SK-N-SH (cell line): ENCODE results near the gene TM9SF4. TPM values are rescaled to one million over a fixed set of nuclear protein-coding genes. Genes with fewer than 3 reads are reported as not detected.
"Not testable (repeated sequence)": the region's sequence is repeated elsewhere in the genome, so short reads cannot be mapped to it uniquely, and the experiment has no call there.

Source experiments
- CTCF ChIA-PET: fragments of 300-600, 350-600 bp; formaldehyde crosslinking; extraction: SDS; loops from one replicate; lab custom pipeline; 2021; lab: Yijun Ruan, JAX
- POLR2A ChIA-PET: fragments of 350-600 bp; sonication (Branson Sonifier 250); formaldehyde crosslinking; extraction: SDS; loops from one replicate; lab custom pipeline; 2020; ENCODE audit warnings: antibody characterized with exemption, inconsistent platforms; lab: Yijun Ruan, JAX
- DNase-seq: peaks from one replicate; pipeline ENCODE4 v3.0.0; 2012
- H2AFZ ChIP-seq: fragments of 200-600 bp; sonication (generic); 2 replicates; pipeline ENCODE4 v1.8.1; 2016; ENCODE audit warnings: antibody characterized with exemption, mild to moderate bottlenecking, low read depth
- H3F3A ChIP-seq: fragments of 200-600 bp; sonication (generic); replicated peaks from 2 replicates; pipeline ENCODE3; 2016; ENCODE audit warnings: antibody characterized with exemption, mild to moderate bottlenecking; ENCODE audit not compliant: insufficient read depth
- H3K27ac ChIP-seq, 2 experiments: fragments of 200-500 bp in 1 of 2; fragments of 200-600 bp in 1 of 2; sonication (Bioruptor generic) in 1 of 2; sonication (generic), shearing (Covaris generic) in 1 of 2; 2 replicates each; pipeline versions ENCODE4 v1.5.1 to v1.6.1; 2014 to 2016; ENCODE audit warnings: low read depth in 2 of 2, inconsistent platforms in 1 of 2, low read length in 1 of 2, mild to moderate bottlenecking in 1 of 2, mixed read lengths in 1 of 2
- H3K27me3 ChIP-seq: fragments of 200-600 bp; sonication (generic), shearing (Covaris generic); 2 replicates; pipeline ENCODE4 v1.6.1; 2016; ENCODE audit warnings: mixed run types; ENCODE audit not compliant: insufficient read depth
- H3K36me3 ChIP-seq, 2 experiments: fragments of 200-500 bp in 1 of 2; fragments of 200-600 bp in 1 of 2; sonication (Bioruptor generic) in 1 of 2; sonication (generic) in 1 of 2; replicated peaks in 1 of 2; 2 replicates each; pipeline versions ENCODE3 to v1.5.1; 2014 to 2016; ENCODE audit warnings: low read length in 1 of 2, mild to moderate bottlenecking in 1 of 2; ENCODE audit not compliant: insufficient read depth in 2 of 2, control insufficient read depth in 1 of 2
- H3K4me1 ChIP-seq, 2 experiments: fragments of 200-500 bp in 1 of 2; fragments of 200-600 bp in 1 of 2; sonication (Bioruptor generic) in 1 of 2; sonication (generic), shearing (Covaris generic) in 1 of 2; 2 replicates each; pipeline versions ENCODE4 v1.5.1 to v1.6.1; 2014 to 2016; ENCODE audit warnings: low read depth in 1 of 2, low read length in 1 of 2, mixed run types in 1 of 2; ENCODE audit not compliant: insufficient read depth in 2 of 2, control insufficient read depth in 1 of 2
- H3K4me2 ChIP-seq: fragments of 200-600 bp; sonication (generic), shearing (Covaris generic); 2 replicates; pipeline ENCODE4 v1.6.1; 2017; ENCODE audit warnings: mixed run types
- H3K4me3 ChIP-seq, 2 experiments: fragments of 200-500 bp in 1 of 2; fragments of 200-600 bp in 1 of 2; sonication (Bioruptor generic) in 1 of 2; sonication (generic), shearing (Covaris generic) in 1 of 2; 2 replicates each; pipeline versions ENCODE4 v1.5.1 to v1.8.1; 2014 to 2016; ENCODE audit warnings: low read depth in 2 of 2, inconsistent platforms in 1 of 2, low read length in 1 of 2, mild to moderate bottlenecking in 1 of 2, mixed read lengths in 1 of 2, moderate library complexity in 1 of 2
- H3K79me2 ChIP-seq: fragments of 200-600 bp; sonication (generic); 2 replicates; pipeline ENCODE4 v1.8.1; 2017; ENCODE audit warnings: mild to moderate bottlenecking; ENCODE audit not compliant: insufficient read depth
- H3K9ac ChIP-seq: fragments of 200-600 bp; sonication (generic); 2 replicates; pipeline ENCODE4 v1.6.1; 2017; ENCODE audit warnings: mixed run types
- H3K9me2 ChIP-seq: fragments of 200-600 bp; sonication (generic); 2 replicates; pipeline ENCODE4 v1.6.1; 2017; ENCODE audit warnings: mixed run types
- H3K9me3 ChIP-seq: fragments of 200-600 bp; sonication (generic); 2 replicates; pipeline ENCODE4 v1.6.1; 2017; ENCODE audit warnings: mixed run types, mild to moderate bottlenecking, moderate library complexity
- H4K20me1 ChIP-seq: fragments of 200-600 bp; sonication (generic); 2 replicates; pipeline ENCODE4 v1.6.1; 2017; ENCODE audit warnings: mild to moderate bottlenecking, mixed run types; ENCODE audit not compliant: insufficient read depth
- CHD2 ChIP-seq: fragments of 150-350 bp; IDR thresholded peaks from 2 replicates; pipeline ENCODE4 v1.6.1; 2018; ENCODE audit warnings: low read length; ENCODE audit not compliant: partially characterized antibody
- ELF1 ChIP-seq: IDR thresholded peaks from 2 replicates; pipeline ENCODE4 v1.4.0; 2012
- EP300 ChIP-seq, 2 experiments: IDR thresholded peaks; 2 replicates each; pipeline versions ENCODE4 v1.4.0 to v1.6.1; 2012; ENCODE audit warnings: borderline replicate concordance in 1 of 2, low read depth in 1 of 2, low read length in 1 of 2
- FOSL2 ChIP-seq: IDR thresholded peaks from 2 replicates; pipeline ENCODE4 v1.4.0; 2012; ENCODE audit warnings: low read depth, mild to moderate bottlenecking, moderate library complexity, borderline replicate concordance
- FOXJ3 ChIP-seq: sonication (generic); formaldehyde crosslinking; IDR thresholded peaks from 2 replicates; pipeline ENCODE4 v1.5.1; 2020; ENCODE audit warnings: mild to moderate bottlenecking, missing genetic modification reagents
- FOXM1 ChIP-seq: IDR thresholded peaks from 2 replicates; pipeline ENCODE4 v1.4.0; 2012; ENCODE audit warnings: low read depth, mild to moderate bottlenecking
- GABPA ChIP-seq: IDR thresholded peaks from 2 replicates; pipeline ENCODE4 v1.4.0; 2012; ENCODE audit warnings: low read depth, mild to moderate bottlenecking
- GATA2 ChIP-seq: sonication (generic); formaldehyde crosslinking; IDR thresholded peaks from 2 replicates; pipeline ENCODE4 v1.5.0; 2020; ENCODE audit warnings: mild to moderate bottlenecking, missing genetic modification reagents
- JUND ChIP-seq: IDR thresholded peaks from 2 replicates; pipeline ENCODE4 v1.4.0; 2012
- MEF2A ChIP-seq: IDR thresholded peaks from 2 replicates; pipeline ENCODE4 v1.4.0; 2012; ENCODE audit warnings: low read depth, borderline replicate concordance
- MXI1 ChIP-seq: IDR thresholded peaks from 2 replicates; pipeline ENCODE4 v1.6.1; 2012; ENCODE audit warnings: mild to moderate bottlenecking, low read depth, low read length, improper control_type of control experiment
- NFIC ChIP-seq: IDR thresholded peaks from 2 replicates; pipeline ENCODE4 v1.4.0; 2012; ENCODE audit warnings: borderline replicate concordance
- NRF1 ChIP-seq: IDR thresholded peaks from 2 replicates; pipeline ENCODE4 v1.6.1; 2012; ENCODE audit warnings: low read depth, mild to moderate bottlenecking, low read length
- POLR2AphosphoS5 ChIP-seq: IDR thresholded peaks from 2 replicates; pipeline ENCODE4 v1.6.1; 2012; ENCODE audit warnings: low read depth, low read length
- RXRA ChIP-seq: IDR thresholded peaks from 2 replicates; pipeline ENCODE4 v1.4.0; 2012; ENCODE audit warnings: low read depth, mild to moderate bottlenecking, borderline replicate concordance
- TAF1 ChIP-seq: IDR thresholded peaks from 2 replicates; pipeline ENCODE4 v1.6.1; 2012; ENCODE audit warnings: low read depth, mild to moderate bottlenecking, low read length, moderate library complexity, borderline replicate concordance
- TCF12 ChIP-seq: IDR thresholded peaks from 2 replicates; pipeline ENCODE4 v1.4.0; 2012
- USF1 ChIP-seq: IDR thresholded peaks from 2 replicates; pipeline ENCODE4 v1.4.0; 2012; ENCODE audit warnings: low read depth, borderline replicate concordance
- USF2 ChIP-seq: fragments of 150-350 bp; IDR thresholded peaks from 2 replicates; pipeline ENCODE4 v1.6.1; 2017; ENCODE audit warnings: antibody characterized with exemption, low read length, low read depth, borderline replicate concordance
- ZBTB33 ChIP-seq: IDR thresholded peaks from 2 replicates; pipeline ENCODE4 v1.4.0; 2012; ENCODE audit warnings: low read depth, borderline replicate concordance
- WGBS: methylation state at CpG from one replicate; pipeline ENCODE4 v1.1.6; 2017; ENCODE audit warnings: low lambda C conversion rate; 5-methylcytosine and 5-hydroxymethylcytosine counted together
- polyA plus RNA-seq, 3 experiments: library from polyadenylated mRNA; depleted of rRNA; stranded (reverse); fragments of >200 nt; gene quantifications; 2 replicates each; pipeline ENCODE4 v1.2.3, GENCODE V29; 2012

TM9SF4 gene
- polyA plus RNA-seq, 1 of the 3 experiments (the other 2 are of a cell fraction), result 61.0 TPM

GRCh38 chr20:32191873-32192272 lies 82.4 kb downstream of the TM9SF4 start (continued):
- TF ChIP-seq RXRA, result no peak

- Histone ChIP-seq H3K9me2 (no peaks in the 10 kb centered on the region), H3K9me3 (no peaks in the 10 kb centered on the region)
- CTCF ChIA-PET, result no interaction called here
- TF ChIP-seq USF1 (no peak), USF2 (no peak), TAF1 (no peak), POLR2AphosphoS5 (no peak), ZBTB33 (no peak), CHD2 (no peak), JUND (no peak), FOSL2 (no peak), MEF2A (no peak), NFIC (no peak), GATA2 (CRISPR knock-in tag) (no peak), FOXJ3 (no peak), EP300 (IDR thresholded peaks at IDR 0.05; ENCODE audit: borderline replicate concordance in 1 of 2, low read depth in 1 of 2, low read length in 1 of 2) (no peak), FOXM1 (no peak), MXI1 (no peak), ELF1 (no peak), NRF1 (no peak), GABPA (no peak), TCF12 (no peak)
- TF ChIP-seq, all 33 proteins: peak for 0
- Histone ChIP-seq H3K9ac (no peak overlapping the region), H3K36me3 (peaks cover 12 to 39% of the 10 kb centered on the region in 2 experiments), H3K27ac (no peak overlapping the region), H3K4me2 (no peak overlapping the region), H3K79me2 (no peaks in the 10 kb centered on the region), H2AFZ (no peak overlapping the region), H3K4me3 (no peak overlapping the region), H3F3A (peaks cover 22% of the 10 kb centered on the region), H4K20me1 (0 out of 2 replicates have a peak, but pooled peaks cover 1% of the 10 kb centered on the region), H3K27me3 (no peaks in the 10 kb centered on the region), H3K4me1 (peaks cover 0 to 23% of the 10 kb centered on the region in 2 experiments; a peak in 2 of 4 replicates)
- POLR2A ChIA-PET, result no interaction called here
- WGBS, result 94% methylated on average over 3 of the region's 3 CpGs
- DNase-seq, result no peak
Observed at GRCh38 chr20:32192698-32193097, 83.2 kb downstream of the TM9SF4 start.

GRCh38 chr20:32193336-32193735 lies 83.8 kb downstream of the TM9SF4 start:
- Histone ChIP-seq H3K36me3 (peaks cover 14 to 45% of the 10 kb centered on the region in 2 experiments), H3K4me1 (peaks cover 0 to 23% of the 10 kb centered on the region in 2 experiments; a peak in 2 of 4 replicates), H3F3A (peaks cover 25% of the 10 kb centered on the region)
- H3K27me3 ChIP-seq, H3K4me2 ChIP-seq, H3K9ac ChIP-seq, CTCF ChIA-PET, H3K9me3 ChIP-seq, H4K20me1 ChIP-seq, H3K27ac ChIP-seq, POLR2A ChIA-PET, H3K9me2 ChIP-seq, H3K4me3 ChIP-seq, H2AFZ ChIP-seq, H3K79me2 ChIP-seq, DNase-seq: not testable (repeated sequence)
- whole genome bisulfite sequencing, result 99% methylated on average over 5 of the region's 5 CpGs
